MM.1S (cell line): ENCODE results near the gene PCDHA9.

Experiments
- CTCF ChIP-seq: fragments of 300-600 bp; sonication (generic); IDR thresholded peaks from 2 replicates; pipeline ENCODE4 v1.5.1; 2016; ENCODE audit warnings: antibody characterized with exemption, low read length, mixed read lengths
- EZH2 ChIP-seq: fragments of 300-600 bp; sonication (generic); optimal IDR thresholded peaks from 2 replicates; pipeline ENCODE3; 2017; ENCODE audit warnings: low read depth, mild to moderate bottlenecking, antibody characterized with exemption, low read length, mixed read lengths

GRCh38 chr5:140875085-140876065 is 27.2 kb downstream of the PCDHA9 start, which contains the start of gene PCDHA12:
- TF ChIP-seq CTCF: no peak
- no peak for TF ChIP-seq EZH2
